CD14-positive monocyte (primary cell): ENCODE data around the gene NCAM1. TPM values are rescaled to one million over a fixed set of nuclear protein-coding genes. Genes with fewer than 3 reads are reported as not detected.

Experiments
- DNase-seq, 3 donors: peaks; one replicate each; pipeline ENCODE4 v3.0.0-alpha.2; 2011 to 2022
- H2AFZ ChIP-seq: 2 replicates; pipeline ENCODE4 v1.6.0; 2012; ENCODE audit warnings: mild to moderate bottlenecking, low read depth, low read length, inconsistent platforms; ENCODE audit not compliant: insufficient read depth, poor library complexity, severe bottlenecking
- H3K27ac ChIP-seq, 2 donors: 1 replicate in 1 of 2; 2 replicates in 1 of 2; pipeline ENCODE4 v1.5.1; 2012 to 2013; ENCODE audit warnings: low read length in 2 of 2, control low read depth in 1 of 2, inconsistent platforms in 1 of 2, low read depth in 1 of 2, mild to moderate bottlenecking in 1 of 2
- H3K27me3 ChIP-seq, 2 donors: one replicate each; pipeline versions ENCODE4 v1.6.0 to v1.6.1; 2011 to 2013; ENCODE audit warnings: low read length in 2 of 2; ENCODE audit not compliant: control insufficient read depth in 2 of 2, insufficient read depth in 2 of 2
- H3K36me3 ChIP-seq, 2 donors: replicated peaks in 1 of 2; 1 replicate in 1 of 2; 2 replicates in 1 of 2; pipeline versions ENCODE4 v1.5.1 to v1.6.1; 2012 to 2013; ENCODE audit warnings: low read length in 2 of 2, control low read depth in 1 of 2, inconsistent platforms in 1 of 2, mild to moderate bottlenecking in 1 of 2; ENCODE audit not compliant: insufficient read depth in 2 of 2, control insufficient read depth in 1 of 2
- H3K4me1 ChIP-seq, 2 donors: 1 replicate in 1 of 2; 2 replicates in 1 of 2; pipeline versions ENCODE4 v1.5.1 to v1.6.1; 2012 to 2013; ENCODE audit warnings: low read length in 2 of 2, control low read depth in 1 of 2, inconsistent platforms in 1 of 2, mild to moderate bottlenecking in 1 of 2, moderate library complexity in 1 of 2; ENCODE audit not compliant: insufficient read depth in 2 of 2, control insufficient read depth in 1 of 2
- H3K4me2 ChIP-seq: replicated peaks from 2 replicates; pipeline ENCODE3; 2012; ENCODE audit warnings: low read length, moderate library complexity, mild to moderate bottlenecking; ENCODE audit not compliant: poor library complexity, severe bottlenecking; ENCODE audit errors: extremely low read depth
- H3K4me3 ChIP-seq, 3 experiments: fragments of 200-600 bp in 1 of 3; sonication (generic) in 1 of 3; replicated peaks in 1 of 3; 1 replicate in 2 of 3; 2 replicates in 1 of 3; pipeline ENCODE4 v1.5.1; 2011 to 2013; ENCODE audit warnings: low read length in 3 of 3, mild to moderate bottlenecking in 3 of 3, control low read depth in 2 of 3, low read depth in 2 of 3, inconsistent platforms in 1 of 3, moderate library complexity in 1 of 3
- H3K79me2 ChIP-seq: 2 replicates; pipeline ENCODE4 v1.6.0; 2012; ENCODE audit warnings: mild to moderate bottlenecking, control low read depth, inconsistent platforms, low read length, moderate library complexity; ENCODE audit not compliant: insufficient read depth
- H3K9ac ChIP-seq: 2 replicates; pipeline ENCODE4 v1.6.0; 2017; ENCODE audit warnings: low read length, mild to moderate bottlenecking; ENCODE audit not compliant: insufficient read depth, poor library complexity, severe bottlenecking
- H3K9me3 ChIP-seq, 2 donors: replicated peaks in 1 of 2; 1 replicate in 1 of 2; 2 replicates in 1 of 2; pipeline versions ENCODE4 v1.5.1 to v1.6.1; 2012 to 2013; ENCODE audit warnings: low read length in 2 of 2, control low read depth in 1 of 2; ENCODE audit not compliant: control insufficient read depth in 1 of 2, insufficient read depth in 1 of 2
- H4K20me1 ChIP-seq: 2 replicates; pipeline ENCODE4 v1.6.0; 2012; ENCODE audit warnings: mild to moderate bottlenecking, low read length, control low read depth, moderate library complexity; ENCODE audit not compliant: insufficient read depth
- H3K27ac Mint-ChIP-seq, 7 donors: one replicate each; pipeline ENCODE4 v1.8.0; 2020; ENCODE audit warnings: mild to moderate bottlenecking in 7 of 7, mixed read lengths in 7 of 7, moderate library complexity in 6 of 7, inconsistent platforms in 2 of 7
- H3K27me3 Mint-ChIP-seq, 3 donors: one replicate each; pipeline ENCODE4 v1.8.0; 2021 to 2022; ENCODE audit warnings: low read depth in 3 of 3, mild to moderate bottlenecking in 3 of 3, mixed read lengths in 3 of 3, moderate library complexity in 3 of 3, inconsistent platforms in 1 of 3
- H3K36me3 Mint-ChIP-seq, 2 donors: one replicate each; pipeline ENCODE4 v1.8.0; 2020; ENCODE audit warnings: mixed read lengths in 2 of 2, inconsistent platforms in 1 of 2, mild to moderate bottlenecking in 1 of 2
- H3K4me1 Mint-ChIP-seq: one replicate; pipeline ENCODE4 v1.8.0; 2020; ENCODE audit warnings: mild to moderate bottlenecking, mixed read lengths
- H3K4me3 Mint-ChIP-seq, 2 donors: one replicate each; pipeline ENCODE4 v1.8.0; 2020; ENCODE audit warnings: mild to moderate bottlenecking in 2 of 2, mixed read lengths in 2 of 2, moderate library complexity in 1 of 2
- H3K9me3 Mint-ChIP-seq, 7 donors: one replicate each; pipeline ENCODE4 v1.8.0; 2020 to 2022; ENCODE audit warnings: mixed read lengths in 7 of 7, mild to moderate bottlenecking in 6 of 7, moderate library complexity in 6 of 7, inconsistent platforms in 2 of 7
- WGBS: methylation state at CpG from one replicate; pipeline ENCODE4 v1.1.5; 2013; ENCODE audit warnings: missing lambda C conversion rate; ENCODE audit not compliant: insufficient coverage; 5-methylcytosine and 5-hydroxymethylcytosine counted together
- intact Hi-C, 2 donors: fragments of 100-400 bp; cut with micrococcal nuclease; formaldehyde crosslinking; loops; one replicate each; pipeline versions ENCODE4 v1.15.0 to v1.15.1; 2023
- polyA plus RNA-seq, 3 donors: library from polyadenylated mRNA; depleted of rRNA in 1 of 3; unstranded in 2 of 3; stranded (reverse) in 1 of 3; fragments of 300-500 nt in 2 of 3; fragments of >200 nt in 1 of 3; fragmentation: Illumina TruSeq in 2 of 3; gene quantifications; 1 replicate in 2 of 3; 2 replicates in 1 of 3; pipeline ENCODE4 v1.2.3, GENCODE V29; 2012 to 2021
- TF ChIP-seq, protein P1 (sequence below): fragments of 200-600 bp; IDR thresholded peaks from one replicate; pipeline ENCODE4 v1.8.0; 2022; ENCODE audit warnings: antibody characterized with exemption, mild to moderate bottlenecking

The NCAM1 gene
- polyA plus RNA-seq, 3 donors: 0.65 to 0.69 TPM; not detected in 1

DNA sequence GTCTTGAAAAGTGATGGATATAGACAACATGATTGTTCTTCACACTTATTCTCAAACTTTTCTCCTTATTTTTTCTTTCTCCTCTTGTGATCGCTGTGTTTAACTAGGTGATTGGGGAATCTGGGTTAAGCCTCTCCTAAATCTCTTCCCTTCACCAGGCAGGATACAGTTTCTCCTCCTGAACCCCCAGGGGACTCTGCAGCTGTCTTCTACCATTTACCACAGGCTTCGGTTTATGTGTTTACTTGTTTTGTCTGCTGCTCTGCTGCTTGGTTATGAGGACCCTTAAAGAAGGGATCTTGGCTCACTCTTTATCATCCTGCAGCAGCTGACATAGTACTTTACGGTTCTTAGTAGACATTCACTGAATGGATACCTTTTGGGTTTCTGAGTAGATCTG is 124.2 kb downstream of the NCAM1 start:
- no peak overlapping the region for H3K4me3 Mint-ChIP-seq
- Histone ChIP-seq H3K36me3 (no peaks in the 10 kb centered on the region), H3K9me3 (no peaks in the 10 kb centered on the region), H3K9ac (no peak overlapping the region), H3K4me2 (no peak overlapping the region), H3K4me1 (no peaks in the 10 kb centered on the region), H3K4me3 (no peak overlapping the region), H3K27ac (no peak overlapping the region), H4K20me1 (no peaks in the 10 kb centered on the region), H3K27me3 (no peaks in the 10 kb centered on the region), H3K79me2 (no peaks in the 10 kb centered on the region), H2AFZ (no peak overlapping the region)
- H3K27me3 Mint-ChIP-seq: peaks cover 0 to 10% (median 4%) of the 10 kb centered on the region in 3 donors
- intact Hi-C loops: no loop called here
- H3K9me3 Mint-ChIP-seq: peaks cover 0 to 3% (median 0%) of the 10 kb centered on the region in 7 donors
- no peak overlapping the region for H3K27ac Mint-ChIP-seq
- DNase-seq: no peak
- no peaks in the 10 kb centered on the region for H3K36me3 Mint-ChIP-seq
- TF ChIP-seq, protein P1, sequence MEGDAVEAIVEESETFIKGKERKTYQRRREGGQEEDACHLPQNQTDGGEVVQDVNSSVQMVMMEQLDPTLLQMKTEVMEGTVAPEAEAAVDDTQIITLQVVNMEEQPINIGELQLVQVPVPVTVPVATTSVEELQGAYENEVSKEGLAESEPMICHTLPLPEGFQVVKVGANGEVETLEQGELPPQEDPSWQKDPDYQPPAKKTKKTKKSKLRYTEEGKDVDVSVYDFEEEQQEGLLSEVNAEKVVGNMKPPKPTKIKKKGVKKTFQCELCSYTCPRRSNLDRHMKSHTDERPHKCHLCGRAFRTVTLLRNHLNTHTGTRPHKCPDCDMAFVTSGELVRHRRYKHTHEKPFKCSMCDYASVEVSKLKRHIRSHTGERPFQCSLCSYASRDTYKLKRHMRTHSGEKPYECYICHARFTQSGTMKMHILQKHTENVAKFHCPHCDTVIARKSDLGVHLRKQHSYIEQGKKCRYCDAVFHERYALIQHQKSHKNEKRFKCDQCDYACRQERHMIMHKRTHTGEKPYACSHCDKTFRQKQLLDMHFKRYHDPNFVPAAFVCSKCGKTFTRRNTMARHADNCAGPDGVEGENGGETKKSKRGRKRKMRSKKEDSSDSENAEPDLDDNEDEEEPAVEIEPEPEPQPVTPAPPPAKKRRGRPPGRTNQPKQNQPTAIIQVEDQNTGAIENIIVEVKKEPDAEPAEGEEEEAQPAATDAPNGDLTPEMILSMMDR: no peak
- no CpG with 5 or more reads among the region's 3 CpGs for WGBS
- H3K4me1 Mint-ChIP-seq: no peaks in the 10 kb centered on the region

DNA sequence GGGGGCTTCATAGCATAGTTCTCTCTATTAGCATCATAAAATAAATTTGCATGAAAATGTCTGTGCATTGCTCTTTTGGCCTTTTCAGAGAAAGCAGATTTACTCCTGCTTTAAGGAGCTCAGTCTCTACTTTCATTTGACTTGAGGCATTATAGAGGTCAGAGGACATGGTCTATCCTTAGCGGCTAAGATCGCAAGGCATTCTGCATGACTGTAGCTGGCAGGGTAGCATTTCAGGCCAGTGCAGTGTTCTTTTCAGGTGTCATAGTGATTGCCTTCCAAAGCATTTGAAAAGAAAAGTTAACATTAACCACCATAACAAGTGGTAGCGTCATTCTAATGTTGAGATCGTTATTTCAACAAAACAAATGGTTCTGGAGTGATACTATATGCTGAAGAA is 126.5 kb downstream of the NCAM1 start:
- no peaks in the 10 kb centered on the region for H3K36me3 ChIP-seq
- Mint-ChIP-seq H3K4me1 (no peaks in the 10 kb centered on the region), H3K4me3 (no peak overlapping the region), H3K27me3 (peaks cover 0 to 10% (median 7%) of the 10 kb centered on the region in 3 donors), H3K9me3 (peaks cover 0 to 3% (median 0%) of the 10 kb centered on the region in 7 donors), H3K36me3 (no peaks in the 10 kb centered on the region), H3K27ac (no peak overlapping the region)
- no peak overlapping the region for H2AFZ ChIP-seq
- WGBS: 88% methylated on average over 2 of the region's 4 CpGs
- no peak overlapping the region for H3K9ac ChIP-seq
- intact Hi-C loops: no loop called here
- H3K27me3 ChIP-seq: no peaks in the 10 kb centered on the region
- H3K9me3 ChIP-seq: no peaks in the 10 kb centered on the region
- H3K4me2 ChIP-seq: no peak overlapping the region
- no peak overlapping the region for H3K27ac ChIP-seq
- no peak for DNase-seq
- no peak overlapping the region for H3K4me3 ChIP-seq
- no peaks in the 10 kb centered on the region for H3K79me2 ChIP-seq
- H3K4me1 ChIP-seq: no peaks in the 10 kb centered on the region
- no peaks in the 10 kb centered on the region for H4K20me1 ChIP-seq
- TF ChIP-seq, protein P1: no peak
